Adrenal gland (tissue), 12 donors: ENCODE measurements around the gene PICK1. TPM values are rescaled to one million over a fixed set of nuclear protein-coding genes. Genes with fewer than 3 reads are reported as not detected.

Source experiments
- DNase-seq, 7 donors: peaks; one replicate each; pipeline ENCODE4 v3.0.0-alpha.2; 2019 to 2020
- H3K27ac ChIP-seq, 5 donors: fragments of 200-600 bp; sonication (generic) in 4 of 5; 1 replicate in 3 of 5; 2 replicates in 2 of 5; pipeline versions ENCODE4 v1.5.1 to v1.8.0; 2016 to 2020; ENCODE audit warnings: mild to moderate bottlenecking in 1 of 5
- H3K27me3 ChIP-seq: fragments of 200-600 bp; 2 replicates; pipeline ENCODE4 v1.8.0; 2021
- H3K36me3 ChIP-seq, 2 donors: fragments of 200-600 bp; replicated peaks in 1 of 2; 1 replicate in 1 of 2; 2 replicates in 1 of 2; pipeline versions ENCODE4 v1.5.1 to v1.8.0; 2018 to 2022
- H3K4me1 ChIP-seq, 2 donors: fragments of 200-600 bp; replicated peaks in 1 of 2; 1 replicate in 1 of 2; 2 replicates in 1 of 2; pipeline versions ENCODE4 v1.5.1 to v1.8.0; 2018 to 2021
- H3K4me3 ChIP-seq, 4 donors: fragments of 200-600 bp; sonication (generic) in 3 of 4; one replicate each; pipeline ENCODE4 v1.5.1; 2016 to 2018
- H3K9me3 ChIP-seq, 3 donors: fragments of 200-600 bp; sonication (generic) in 1 of 3; replicated peaks in 1 of 3; 1 replicate in 2 of 3; 2 replicates in 1 of 3; pipeline versions ENCODE4 v1.5.1 to v1.8.0; 2016 to 2021
- POLR2A ChIP-seq, 2 donors: fragments of 450-650 bp; IDR thresholded peaks; one replicate each; pipeline ENCODE4 v1.6.1; 2017; ENCODE audit warnings: antibody characterized with exemption in 2 of 2, mild to moderate bottlenecking in 2 of 2, moderate library complexity in 1 of 2
- WGBS, 4 donors: extraction: QIAGEN DNeasy Blood & Tissue Kit in 2 of 4; methylation state at CpG; one replicate each; pipeline versions ENCODE4 v1.1.5 to v1.1.7; 2013 to 2017; 5-methylcytosine and 5-hydroxymethylcytosine counted together
- intact Hi-C, 2 donors: fragments of 100-400 bp; cut with DNase I; formaldehyde crosslinking; loops; one replicate each; pipeline versions ENCODE4 v1.14.1 to v1.15.0; 2022 to 2023
- polyA plus RNA-seq, 3 donors: library from polyadenylated mRNA; stranded (reverse); fragments of 200-250 nt in 2 of 3; fragments of 350-450 nt in 1 of 3; fragmentation: Illumina TruSeq in 1 of 3; extraction: RNeasy Lipid Tissue Mini Kit (QIAGEN cat#74804) in 1 of 3; gene quantifications; one replicate each; pipeline ENCODE4 v1.2.3, GENCODE V29; 2013 to 2014
- total RNA-seq, 9 donors: library from RNA; depleted of rRNA in 4 of 9; stranded (reverse); fragments of >200 nt in 4 of 9; fragments of 120-200 nt in 1 of 9; fragmentation: NEBNext Ultra II Directional in 1 of 9; extraction: Animal tissue kit (Norgen Biotek cat#: 25700) in 1 of 9; gene quantifications; one replicate each; pipeline versions ENCODE4 v1.1.0 to v1.2.4, GENCODE V29; 2013 to 2023
- TF ChIP-seq, protein P1 (sequence below), 6 experiments: fragments of 450-650 bp in 4 of 6; fragments of 200-600 bp in 2 of 6; sonication (generic) in 1 of 6; IDR thresholded peaks; 1 replicate in 5 of 6; 2 replicates in 1 of 6; pipeline versions ENCODE4 v1.5.1 to v1.8.0; 2016 to 2021; ENCODE audit warnings: antibody characterized with exemption in 6 of 6, mild to moderate bottlenecking in 2 of 6, moderate library complexity in 1 of 6
- donor health status: healthy with polysubstance abuse.
- donor health status: Bipolar disorder and iron deficiency.
- donor health status: DM: yes; HTN: yes; CAD: no.
- donor health status: DM: no; HTN: no; CAD: no.
- donor health status: DM: no; HTN: no; CAD: no.
- donor health status: DM: yes; HTN: yes; CAD: no.

The PICK1 gene
- total and polyA plus RNA-seq, 12 donors: 28.7 to 93.6 (median 39.0) TPM

DNA sequence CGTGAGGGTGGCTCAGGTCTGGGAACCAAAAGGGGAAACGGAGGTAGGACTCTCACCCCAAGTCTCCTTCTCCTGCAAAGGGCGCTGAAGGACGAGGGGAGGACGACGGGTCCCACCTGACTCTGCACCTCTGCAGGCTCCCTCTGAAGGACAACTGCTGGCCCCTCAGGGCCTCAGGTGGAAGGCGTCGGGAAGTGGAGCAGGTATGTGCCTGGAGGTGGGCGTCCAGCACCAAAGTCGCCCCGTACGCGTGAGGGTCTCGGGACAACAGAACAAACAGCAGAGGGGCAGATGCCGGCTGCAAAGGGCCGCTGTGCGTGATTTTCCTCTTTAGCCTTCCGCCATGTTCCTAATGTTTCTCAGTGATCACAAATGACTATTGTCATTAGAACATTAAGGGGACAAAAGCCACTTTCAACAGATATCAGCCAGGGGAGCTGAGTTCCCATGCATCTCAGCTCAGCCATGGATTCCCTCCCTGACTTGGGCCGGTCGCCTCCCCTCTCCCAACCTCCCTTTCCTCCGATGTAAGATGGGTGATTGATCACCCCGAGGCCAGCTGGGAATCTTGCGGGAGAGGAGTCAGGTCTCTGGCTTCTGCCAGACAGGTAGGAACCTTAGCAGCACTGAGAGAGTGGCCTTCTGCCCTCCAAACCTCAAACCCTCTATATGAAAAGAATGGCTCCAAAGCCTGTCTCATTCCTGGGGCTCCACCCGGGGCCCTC lies 25.9 kb downstream of the PICK1 start:
- H3K36me3 ChIP-seq: no peaks in the 10 kb centered on the region
- DNase-seq: no peak
- no peak for TF ChIP-seq POLR2A (IDR thresholded peaks at IDR 0.05)
- TF ChIP-seq, protein P1, sequence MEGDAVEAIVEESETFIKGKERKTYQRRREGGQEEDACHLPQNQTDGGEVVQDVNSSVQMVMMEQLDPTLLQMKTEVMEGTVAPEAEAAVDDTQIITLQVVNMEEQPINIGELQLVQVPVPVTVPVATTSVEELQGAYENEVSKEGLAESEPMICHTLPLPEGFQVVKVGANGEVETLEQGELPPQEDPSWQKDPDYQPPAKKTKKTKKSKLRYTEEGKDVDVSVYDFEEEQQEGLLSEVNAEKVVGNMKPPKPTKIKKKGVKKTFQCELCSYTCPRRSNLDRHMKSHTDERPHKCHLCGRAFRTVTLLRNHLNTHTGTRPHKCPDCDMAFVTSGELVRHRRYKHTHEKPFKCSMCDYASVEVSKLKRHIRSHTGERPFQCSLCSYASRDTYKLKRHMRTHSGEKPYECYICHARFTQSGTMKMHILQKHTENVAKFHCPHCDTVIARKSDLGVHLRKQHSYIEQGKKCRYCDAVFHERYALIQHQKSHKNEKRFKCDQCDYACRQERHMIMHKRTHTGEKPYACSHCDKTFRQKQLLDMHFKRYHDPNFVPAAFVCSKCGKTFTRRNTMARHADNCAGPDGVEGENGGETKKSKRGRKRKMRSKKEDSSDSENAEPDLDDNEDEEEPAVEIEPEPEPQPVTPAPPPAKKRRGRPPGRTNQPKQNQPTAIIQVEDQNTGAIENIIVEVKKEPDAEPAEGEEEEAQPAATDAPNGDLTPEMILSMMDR (IDR thresholded peaks at IDR 0.05): no peak
- peaks cover 16% of the 10 kb centered on the region for H3K27me3 ChIP-seq
- intact Hi-C loops: no loop called here
- peaks cover 15 to 19% of the 10 kb centered on the region in 2 donors for H3K4me1 ChIP-seq
- H3K4me3 ChIP-seq: no peak overlapping the region
- H3K9me3 ChIP-seq: no peaks in the 10 kb centered on the region
- WGBS, 4 donors: 73 to 77% (median 76%) methylated on average over 22 to 24 of the region's 24 CpGs
- no peak overlapping the region for H3K27ac ChIP-seq

DNA sequence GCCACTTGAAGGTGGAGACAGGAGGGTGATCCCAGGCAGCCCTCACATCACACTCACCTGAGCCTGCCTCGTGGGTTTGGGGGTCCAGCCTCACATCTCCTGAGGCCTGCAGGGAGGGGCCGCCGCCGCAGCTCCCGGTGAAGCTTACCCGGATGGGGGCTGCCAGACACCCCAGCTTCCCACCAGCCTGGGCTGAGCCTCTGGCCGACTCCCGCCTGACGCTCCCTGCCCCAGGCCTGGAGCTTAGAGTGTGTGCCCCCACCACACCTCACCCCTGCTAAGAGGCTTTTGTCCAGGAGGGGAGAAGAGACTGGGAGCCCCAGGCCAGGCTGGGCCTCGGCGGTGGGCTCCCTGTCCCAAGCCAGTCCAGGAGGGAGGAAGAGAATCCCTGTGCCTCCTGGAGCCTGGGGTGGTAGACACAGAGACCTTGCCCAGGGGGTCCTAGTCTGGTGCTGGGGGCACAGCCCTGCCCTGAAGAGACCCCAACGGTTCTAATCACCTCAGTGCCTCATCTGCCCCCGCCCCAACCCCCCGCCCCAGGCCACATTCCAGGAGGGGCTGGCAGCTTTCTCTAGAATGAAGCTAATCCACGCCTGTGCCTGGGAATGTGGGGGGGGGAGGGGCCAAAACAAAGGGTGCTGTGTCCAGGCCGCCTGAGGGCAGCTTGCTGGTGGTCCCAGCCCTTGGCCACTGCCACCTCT lies 26.9 kb downstream of the PICK1 start, which contains the start of gene SLC16A8:
Gene SLC16A8 (minus strand): TSS at position 254 of the 701 bp plus-strand sequence. CDS start 1,311 bp downstream, outside the sequence.
- intact Hi-C loops: no loop called here
- DNase-seq: no peak
- WGBS, 4 donors: 44 to 85% (median 83%) methylated on average over 3 to 16 of the region's 16 CpGs; no CpG with 5 or more reads in 1 of the 4 donors
- peaks cover 22 to 26% of the 10 kb centered on the region in 2 donors for H3K4me1 ChIP-seq
- H3K4me3 ChIP-seq: no peak within 1 kb of the TSS
- H3K27me3 ChIP-seq: peaks cover 20% of the 10 kb centered on the region
- TF ChIP-seq, protein P1 (IDR thresholded peaks at IDR 0.05): no peak
- TF ChIP-seq POLR2A (IDR thresholded peaks at IDR 0.05): no peak
- H3K36me3 ChIP-seq: no peaks in the 10 kb centered on the region
- H3K9me3 ChIP-seq: no peaks in the 10 kb centered on the region
- no peak within 1 kb of the TSS for H3K27ac ChIP-seq

DNA sequence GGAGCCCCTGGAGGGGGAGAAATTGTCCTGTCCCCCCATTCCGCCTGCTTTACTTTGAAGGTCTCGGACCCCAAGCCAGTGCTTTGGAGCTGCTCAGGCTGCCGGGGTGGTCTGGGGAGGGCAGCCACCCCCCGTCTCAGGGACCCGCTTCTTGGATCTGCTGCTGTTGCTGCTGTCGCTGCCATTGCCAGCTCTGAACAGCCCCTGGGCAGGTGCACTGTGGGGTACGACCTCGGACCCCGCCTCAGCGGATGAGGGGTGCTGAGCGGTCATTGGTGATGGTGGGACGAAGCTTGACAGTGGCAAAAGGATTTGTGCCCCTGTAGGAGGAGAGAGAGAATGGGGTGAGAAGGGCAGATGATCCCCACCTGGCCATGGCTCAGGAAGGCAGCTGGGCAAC lies 27.9 kb downstream of the PICK1 start:
- no peak overlapping the region for H3K27ac ChIP-seq
- H3K4me3 ChIP-seq: no peak overlapping the region
- H3K27me3 ChIP-seq: peaks cover 20% of the 10 kb centered on the region
- WGBS, 4 donors: 94 to 96% (median 95%) methylated on average over 9 to 12 of the region's 12 CpGs
- no peak for DNase-seq
- intact Hi-C loops: no loop called here
- H3K4me1 ChIP-seq: peaks cover 23 to 26% of the 10 kb centered on the region in 2 donors
- H3K36me3 ChIP-seq: no peaks in the 10 kb centered on the region
- no peaks in the 10 kb centered on the region for H3K9me3 ChIP-seq
- TF ChIP-seq, protein P1 (IDR thresholded peaks at IDR 0.05): no peak
- no peak for TF ChIP-seq POLR2A (IDR thresholded peaks at IDR 0.05)

DNA sequence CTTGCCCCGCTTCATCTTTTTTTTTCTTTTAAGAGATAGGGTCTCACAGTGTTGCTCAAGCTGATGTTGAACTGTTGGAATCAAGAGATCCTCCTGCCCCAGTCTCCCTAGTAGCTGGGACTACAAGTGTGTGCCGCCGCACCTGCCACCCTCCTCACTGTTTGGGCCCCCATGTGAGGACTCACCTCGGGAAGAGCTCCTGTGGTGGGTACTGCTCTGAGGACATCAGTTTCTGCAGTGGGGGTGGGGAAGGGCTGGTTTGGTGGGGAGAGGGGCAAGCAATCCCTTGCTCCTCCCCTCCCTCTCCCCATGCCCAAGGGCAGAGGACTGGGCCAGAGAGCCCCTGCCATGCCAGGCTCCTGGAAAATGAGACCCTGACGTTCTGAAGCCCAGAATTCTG lies 28.3 kb downstream of the PICK1 start:
- intact Hi-C loops: no loop called here
- TF ChIP-seq POLR2A (IDR thresholded peaks at IDR 0.05): no peak
- TF ChIP-seq, protein P1 (IDR thresholded peaks at IDR 0.05): no peak
- WGBS, 4 donors: 71 to 84% (median 80%) methylated on average over 4 to 5 of the region's 5 CpGs
- no peak overlapping the region for H3K4me3 ChIP-seq
- peaks cover 23 to 26% of the 10 kb centered on the region in 2 donors for H3K4me1 ChIP-seq
- no peak overlapping the region for H3K27ac ChIP-seq
- DNase-seq: no peak
- no peaks in the 10 kb centered on the region for H3K36me3 ChIP-seq
- peaks cover 20% of the 10 kb centered on the region for H3K27me3 ChIP-seq
- no peaks in the 10 kb centered on the region for H3K9me3 ChIP-seq
